ENCODE data around the gene SLC34A1.
"Not testable (repeated sequence)": the region's sequence is repeated elsewhere in the genome, so short reads cannot be mapped to it uniquely, and the experiment has no call there.

SLC34A1 gene

DNA sequence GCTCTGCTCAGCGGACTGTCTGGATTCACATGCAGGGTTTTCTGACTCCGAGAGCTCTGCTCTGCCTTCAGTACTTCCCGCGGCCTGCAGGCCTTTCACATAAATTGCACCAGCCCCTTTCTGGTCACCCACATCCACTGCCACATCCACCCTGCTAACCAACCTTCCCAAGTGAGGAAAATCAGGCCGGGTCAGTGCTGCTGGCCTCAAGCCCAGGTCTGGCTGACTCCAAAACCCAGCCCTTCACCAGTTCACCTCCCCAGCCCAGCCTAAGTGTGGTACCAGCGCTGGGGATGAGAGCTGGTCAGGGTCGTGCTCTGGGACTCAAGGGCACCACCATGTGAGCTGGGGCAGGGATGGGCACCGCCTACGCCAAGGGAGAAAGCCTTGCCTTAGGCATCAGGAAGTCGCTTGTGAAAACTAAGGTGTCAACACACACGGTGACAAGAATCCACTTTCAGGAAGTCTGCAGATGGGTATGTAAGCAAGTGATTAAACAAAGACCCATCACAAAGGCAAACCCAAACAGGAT, 45.1 kb upstream of the SLC34A1 start:
- no peak for DNase-seq (ENCODE audit: extremely low read depth, low read depth)
- TF ChIP-seq, protein P1, sequence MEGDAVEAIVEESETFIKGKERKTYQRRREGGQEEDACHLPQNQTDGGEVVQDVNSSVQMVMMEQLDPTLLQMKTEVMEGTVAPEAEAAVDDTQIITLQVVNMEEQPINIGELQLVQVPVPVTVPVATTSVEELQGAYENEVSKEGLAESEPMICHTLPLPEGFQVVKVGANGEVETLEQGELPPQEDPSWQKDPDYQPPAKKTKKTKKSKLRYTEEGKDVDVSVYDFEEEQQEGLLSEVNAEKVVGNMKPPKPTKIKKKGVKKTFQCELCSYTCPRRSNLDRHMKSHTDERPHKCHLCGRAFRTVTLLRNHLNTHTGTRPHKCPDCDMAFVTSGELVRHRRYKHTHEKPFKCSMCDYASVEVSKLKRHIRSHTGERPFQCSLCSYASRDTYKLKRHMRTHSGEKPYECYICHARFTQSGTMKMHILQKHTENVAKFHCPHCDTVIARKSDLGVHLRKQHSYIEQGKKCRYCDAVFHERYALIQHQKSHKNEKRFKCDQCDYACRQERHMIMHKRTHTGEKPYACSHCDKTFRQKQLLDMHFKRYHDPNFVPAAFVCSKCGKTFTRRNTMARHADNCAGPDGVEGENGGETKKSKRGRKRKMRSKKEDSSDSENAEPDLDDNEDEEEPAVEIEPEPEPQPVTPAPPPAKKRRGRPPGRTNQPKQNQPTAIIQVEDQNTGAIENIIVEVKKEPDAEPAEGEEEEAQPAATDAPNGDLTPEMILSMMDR (IDR thresholded peaks at IDR 0.05; ENCODE audit: low read depth, low read length) = no peak

DNA sequence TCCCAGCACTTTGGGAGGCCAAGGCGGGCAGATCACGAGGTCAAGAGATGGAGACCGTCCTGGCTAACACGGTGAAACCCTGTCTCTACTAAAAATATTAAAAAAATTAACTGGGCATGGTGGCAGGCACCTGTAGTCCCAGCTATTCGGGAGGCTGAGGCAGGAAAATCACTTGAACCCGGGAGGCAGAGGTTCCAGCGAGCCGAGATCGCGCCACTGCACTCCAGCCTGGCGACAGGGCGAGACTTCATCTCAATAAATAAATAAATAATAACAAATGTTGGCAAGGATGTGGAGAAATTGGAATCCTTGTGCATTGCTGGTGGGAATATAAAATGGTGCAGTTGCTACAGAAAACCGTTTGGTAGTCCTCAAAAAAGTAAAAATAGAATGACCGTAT, 41.2 kb upstream of the SLC34A1 start:
- DNase-seq (ENCODE audit: extremely low read depth, low read depth) = not testable (repeated sequence)

- DNase-seq (ENCODE audit: extremely low read depth, low read depth) = no peak
- TF ChIP-seq, protein P1 (IDR thresholded peaks at IDR 0.05; ENCODE audit: low read depth, low read length) = no peak
Measured at GRCh38 chr5:177343777-177344176, 40.5 kb upstream of the SLC34A1 start.

- TF ChIP-seq, protein P1 (IDR thresholded peaks at IDR 0.05; ENCODE audit: low read depth, low read length) = no peak
- no peak for DNase-seq (ENCODE audit: extremely low read depth, low read depth)
Measured at GRCh38 chr5:177344891-177345290, 39.3 kb upstream of the SLC34A1 start.

- TF ChIP-seq, protein P1 (IDR thresholded peaks at IDR 0.05; ENCODE audit: low read depth, low read length) = no peak
Measured at GRCh38 chr5:177346820-177347219, 37.4 kb upstream of the SLC34A1 start.

GRCh38 chr5:177347699-177348098, 36.5 kb upstream of the SLC34A1 start:
- TF ChIP-seq, protein P1 (IDR thresholded peaks at IDR 0.05; ENCODE audit: low read depth, low read length) = no peak
- no peak for DNase-seq (ENCODE audit: extremely low read depth, low read depth)

More at GRCh38 chr5:177346820-177347219, 37.4 kb upstream of the SLC34A1 start:
- DNase-seq (ENCODE audit: extremely low read depth, low read depth) = no peak

DNA sequence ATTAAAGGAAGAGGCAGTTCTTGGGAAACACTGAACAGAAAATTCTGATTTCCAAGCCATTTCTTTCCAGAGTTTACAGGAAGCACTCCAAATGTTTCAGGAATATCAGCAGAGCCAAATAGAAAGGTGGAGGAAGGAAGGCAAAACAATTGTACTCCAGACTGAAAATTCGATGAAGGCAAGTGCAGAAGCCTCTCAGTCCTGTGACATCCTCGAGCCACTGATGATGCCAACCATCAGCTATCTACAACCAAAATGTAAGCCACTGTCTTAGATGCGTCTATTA, 34.9 kb upstream of the SLC34A1 start:
- DNase-seq (ENCODE audit: extremely low read depth, low read depth) = no peak
- TF ChIP-seq, protein P1 (IDR thresholded peaks at IDR 0.05; ENCODE audit: low read depth, low read length) = no peak

DNA sequence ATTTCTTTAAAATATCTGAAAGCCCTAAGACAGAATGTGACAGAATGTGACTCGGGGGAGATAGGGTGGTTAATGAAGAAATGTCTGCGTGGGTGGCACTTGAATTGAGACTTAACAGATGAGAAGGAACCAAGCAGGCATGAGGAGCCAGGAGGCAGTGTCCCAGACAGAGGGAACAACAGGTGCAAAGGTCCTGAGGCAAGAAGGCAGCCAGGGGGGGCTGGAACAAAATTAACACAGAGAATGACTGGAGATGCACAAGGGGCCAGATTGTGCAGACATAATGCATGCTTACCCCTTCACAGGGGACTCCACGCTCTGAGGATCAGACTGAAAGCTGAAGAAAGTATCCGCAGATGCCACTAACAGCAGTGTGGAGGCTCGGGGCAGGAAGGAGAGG, 34.5 kb upstream of the SLC34A1 start:
- DNase-seq (ENCODE audit: extremely low read depth, low read depth) = no peak
- TF ChIP-seq, protein P1 (IDR thresholded peaks at IDR 0.05; ENCODE audit: low read depth, low read length) = no peak

Data from AG09319 (cell line).